GM12878 (cell line): ENCODE measurements around the gene CRAT. TPM values are rescaled to one million over a fixed set of nuclear protein-coding genes. Genes with fewer than 3 reads are reported as not detected.
A peak's percentile ranks its signal among the peaks of the same experiment; 100 is the strongest.

Experiments used
- ATAC-seq: fragments of 200-7000 bp; cut with Tn5 transposase; 3 replicates; pipeline ENCODE4 v1.9.1; 2020; ENCODE audit warnings: mild to moderate bottlenecking, moderate library complexity
- BruUV-seq: library from RNA; stranded (reverse); fragments of 400-500 nt; replicated peaks from 2 replicates; lab custom pipeline; 2021; lab: Mats Ljungman, UMichigan
- CTCF ChIA-PET: fragments of 300-600 bp; sonication (Branson Sonifier 250); formaldehyde crosslinking; extraction: SDS; loops from one replicate; lab custom pipeline; 2021; ENCODE audit warnings: inconsistent platforms; lab: Yijun Ruan, JAX
- POLR2A ChIA-PET: fragments of 350-600 bp; formaldehyde crosslinking; extraction: SDS; loops from one replicate; lab custom pipeline; 2021; ENCODE audit warnings: inconsistent platforms; lab: Charles Lee
- RAD21 ChIA-PET: fragments of 300-600 bp; sonication (Branson Sonifier 250); formaldehyde crosslinking; loops from one replicate; lab custom pipeline; 2023; ENCODE audit warnings: antibody characterized with exemption; ENCODE audit not compliant: unreplicated experiment; lab: Charles Lee
- SMC1A ChIA-PET: fragments of 300-600 bp; sonication (Branson Sonifier 250); formaldehyde crosslinking; loops from one replicate; lab custom pipeline; 2023; ENCODE audit not compliant: unreplicated experiment, uncharacterized antibody; lab: Charles Lee
- DNase-seq: peaks from one replicate; pipeline ENCODE4 v3.0.0-alpha.2; 2011; ENCODE audit warnings: low read depth, low spot score
- FAIRE-seq: peaks from 3 replicates; lab custom pipeline; 2011; peaks lifted over from hg19 to GRCh38; lab: Jason Lieb, UNC
- H2AFZ ChIP-seq: 2 replicates; pipeline ENCODE4 v1.6.0; 2011; ENCODE audit warnings: low read depth, low read length, control low read depth; ENCODE audit not compliant: control insufficient read depth
- H3K27ac ChIP-seq: 2 replicates; pipeline ENCODE4 v1.5.1; 2011; ENCODE audit warnings: control low read depth; ENCODE audit not compliant: control insufficient read depth, insufficient read depth
- H3K27me3 ChIP-seq, 2 experiments: replicated peaks in 1 of 2; 2 replicates each; pipeline versions ENCODE4 v1.6.0 to v1.6.1; 2011; ENCODE audit warnings: low read length in 1 of 2; ENCODE audit not compliant: control insufficient read depth in 2 of 2, insufficient read depth in 2 of 2
- H3K36me3 ChIP-seq, 2 experiments: 2 replicates each; pipeline ENCODE4 v1.5.1; 2011; ENCODE audit warnings: low read length in 1 of 2; ENCODE audit not compliant: control insufficient read depth in 2 of 2, insufficient read depth in 2 of 2
- H3K4me1 ChIP-seq: 2 replicates; pipeline ENCODE4 v1.6.1; 2011; ENCODE audit warnings: mild to moderate bottlenecking, low read length, moderate library complexity, mixed read lengths; ENCODE audit not compliant: control insufficient read depth, insufficient read depth
- H3K4me2 ChIP-seq: 2 replicates; pipeline ENCODE4 v1.6.0; 2011; ENCODE audit warnings: control low read depth; ENCODE audit not compliant: control insufficient read depth, insufficient read depth
- H3K4me3 ChIP-seq: fragments of 200-600 bp; sonication (generic); 2 replicates; pipeline ENCODE4 v1.5.1; 2016
- H3K79me2 ChIP-seq: 2 replicates; pipeline ENCODE4 v1.6.0; 2011; ENCODE audit warnings: low read length; ENCODE audit not compliant: control insufficient read depth, insufficient read depth
- H3K9ac ChIP-seq: 2 replicates; pipeline ENCODE4 v1.8.0; 2011; ENCODE audit warnings: low read length, control low read depth, mixed read lengths; ENCODE audit not compliant: control insufficient read depth, insufficient read depth
- H3K9me3 ChIP-seq: replicated peaks from 3 replicates; pipeline ENCODE4 v1.5.1; 2011; ENCODE audit warnings: mild to moderate bottlenecking, low read length; ENCODE audit not compliant: control insufficient read depth, insufficient read depth
- H4K20me1 ChIP-seq: 2 replicates; pipeline ENCODE4 v1.6.0; 2011; ENCODE audit not compliant: control insufficient read depth, insufficient read depth
- BCLAF1 ChIP-seq: fragments of 450-650 bp; IDR thresholded peaks from 2 replicates; pipeline ENCODE4 v1.6.1; 2017; ENCODE audit warnings: antibody characterized with exemption, mild to moderate bottlenecking, moderate library complexity
- BHLHE40 ChIP-seq, 2 experiments: fragments of 450-650 bp in 1 of 2; IDR thresholded peaks; 2 replicates each; pipeline ENCODE4 v1.6.1; 2011 to 2017; ENCODE audit warnings: low read depth in 2 of 2, borderline replicate concordance in 1 of 2, improper control_type of control experiment in 1 of 2, low read length in 1 of 2, mild to moderate bottlenecking in 1 of 2
- EP300 ChIP-seq, 2 experiments: fragments of 150-350 bp in 1 of 2; IDR thresholded peaks; 2 replicates each; pipeline ENCODE4 v1.6.1; 2011 to 2012; ENCODE audit warnings: low read depth in 2 of 2, low read length in 2 of 2, borderline replicate concordance in 1 of 2, improper control_type of control experiment in 1 of 2, inconsistent platforms in 1 of 2; ENCODE audit not compliant: control insufficient read depth in 1 of 2
- FOXK2 ChIP-seq: fragments of 450-650 bp; IDR thresholded peaks from 2 replicates; pipeline ENCODE4 v1.6.1; 2017; ENCODE audit warnings: mild to moderate bottlenecking, moderate library complexity
- NFYB ChIP-seq: IDR thresholded peaks from 2 replicates; pipeline ENCODE4 v1.6.1; 2011; ENCODE audit warnings: low read depth, mild to moderate bottlenecking, low read length, improper control_type of control experiment, moderate library complexity; ENCODE audit not compliant: insufficient read depth
- PBX3 ChIP-seq: IDR thresholded peaks from 2 replicates; pipeline ENCODE4 v1.6.1; 2011; ENCODE audit warnings: mild to moderate bottlenecking, low read depth, low read length, moderate library complexity; ENCODE audit not compliant: insufficient replicate concordance
- RAD51 ChIP-seq: fragments of 450-650 bp; IDR thresholded peaks from 2 replicates; pipeline ENCODE4 v1.6.1; 2016; ENCODE audit warnings: moderate library complexity, mild to moderate bottlenecking, inconsistent platforms
- SMARCA5 ChIP-seq: fragments of 450-650 bp; IDR thresholded peaks from 2 replicates; pipeline ENCODE4 v1.6.1; 2017; ENCODE audit warnings: mild to moderate bottlenecking
- SUPT20H ChIP-seq: IDR thresholded peaks from 2 replicates; pipeline ENCODE4 v1.6.1; 2011; ENCODE audit warnings: low read depth, mild to moderate bottlenecking, low read length, moderate library complexity, borderline replicate concordance; ENCODE audit not compliant: control insufficient read depth
- WGBS: methylation state at CpG from one replicate; pipeline ENCODE4 v1.1.6; 2016; ENCODE audit warnings: low lambda C conversion rate; ENCODE audit not compliant: insufficient replicate concordance, insufficient coverage; ENCODE audit errors: missing lambda C conversion rate; 5-methylcytosine and 5-hydroxymethylcytosine counted together
- in situ Hi-C: fragments of 300-500 bp; cut with MboI; formaldehyde crosslinking; loops from 9 replicates; pipeline ENCODE4 v1.14.3; 2018; ENCODE audit warnings: mixed read lengths
- intact Hi-C: fragments of 100-400 bp; cut with micrococcal nuclease; formaldehyde crosslinking; loops from one replicate; pipeline ENCODE4 v1.14.2; 2022; ENCODE audit not compliant: unreplicated experiment
- polyA plus RNA-seq, 11 experiments: library from polyadenylated mRNA; depleted of rRNA in 4 of 11; unstranded in 6 of 11; stranded (reverse) in 5 of 11; fragments of >200 nt; fragmentation: Nextera tagmentation in 4 of 11; fragmentation: Illumina TruSeq in 1 of 11; extraction: Ambion mirVana in 4 of 11; extraction: Trizol in 1 of 11; gene quantifications; 1 replicate in 1 of 11; 2 replicates in 10 of 11; pipeline versions ENCODE4 v1.2.1 to v1.2.3, GENCODE V29; 2011 to 2016; ENCODE audit warnings: inconsistent platforms in 2 of 11, missing spikeins in 2 of 11, low read depth in 1 of 11
- total RNA-seq, 4 experiments: library from RNA; depleted of rRNA in 3 of 4; stranded (reverse); fragments of >200 nt in 3 of 4; fragmentation: Illumina TruSeq in 1 of 4; extraction: Trizol in 1 of 4; gene quantifications; 2 replicates each; pipeline versions ENCODE4 v1.2.1 to v1.2.3, GENCODE V29; 2013 to 2021

The CRAT gene
- total and polyA plus RNA-seq, 10 of the 15 experiments (the other 5 are each of a cell fraction or from before 2014, with no cell fraction given): 0.10 to 3.4 (median 1.8) TPM

GRCh38 chr9:129149442-129149841, 38.8 kb upstream of the CRAT start:
- H3K9ac ChIP-seq: no peak overlapping the region
- no peak overlapping the region for H2AFZ ChIP-seq
- no peak overlapping the region for H3K4me2 ChIP-seq
- H3K79me2 ChIP-seq: no peaks in the 10 kb centered on the region
- SMC1A ChIA-PET: interaction anchor here (0.9 to 3.3 kb wide), 7 partner anchors 10 to 26 kb away, joined by 3 to 19 read pairs (median 4); no protein-coding TSS in a partner anchor
- H3K36me3 ChIP-seq: peaks cover 2 to 4% of the 10 kb centered on the region in 2 experiments; a peak in 3 of 4 replicates
- H4K20me1 ChIP-seq: no peaks in the 10 kb centered on the region
- no peak for DNase-seq
- intact Hi-C loops: no loop called here
- no peak for TF ChIP-seq SUPT20H
- TF ChIP-seq SMARCA5: 0 out of 2 replicates have a peak, but pooled peaks have one; percentile 36
- TF ChIP-seq, all 136 proteins: peak for 1
- Histone ChIP-seq H3K4me1 (peaks cover 13% of the 10 kb centered on the region), H3K4me3 (no peak overlapping the region), H3K9me3 (no peaks in the 10 kb centered on the region), H3K27me3 (no peaks in the 10 kb centered on the region), H3K27ac (peak overlapping the region; percentile 17)
- CTCF ChIA-PET: interaction anchor here (1.2 to 2.3 kb wide), 6 partner anchors 10 to 475 kb away, joined by 3 to 19 read pairs (median 9); partner anchors contain the start of gene IER5L
- RAD21 ChIA-PET: interaction anchor here (0.6 to 1.9 kb wide), 8 partner anchors 10 to 460 kb away, joined by 3 to 24 read pairs (median 4); partner anchors contain the start of gene IER5L
- peak; percentile 52 for FAIRE-seq
- ATAC-seq: peak; percentile 69
- POLR2A ChIA-PET: interaction anchor here (0.6 to 1.5 kb wide), 7 partner anchors 9 to 588 kb away, joined by 3 to 8 read pairs (median 4); partner anchors contain the start of gene IER5L
- in situ Hi-C loops: no loop called here
- no TSS peak for BruUV-seq
- WGBS: 27% methylated on average over 6 of the region's 6 CpGs

GRCh38 chr9:129148463-129149204, 38.0 kb upstream of the CRAT start:
- POLR2A ChIA-PET: interaction anchor here (0.6 to 1.5 kb wide), 7 partner anchors 8 to 67 kb away, joined by 3 to 8 read pairs (median 4); partner anchors contain the start of gene IER5L
- SMC1A ChIA-PET: interaction anchor here (0.9 to 3.3 kb wide), 7 partner anchors 9 to 27 kb away, joined by 3 to 19 read pairs (median 4); no protein-coding TSS in a partner anchor
- CTCF ChIA-PET: interaction anchor here (0.8 to 2.3 kb wide), 7 partner anchors 9 to 476 kb away, joined by 3 to 19 read pairs (median 7); partner anchors contain the start of gene IER5L
- in situ Hi-C loops: no loop called here
- DNase-seq (no peak), ATAC-seq (peak; percentile 81), FAIRE-seq (peak; percentile 59)
- H3K9me3 ChIP-seq: no peaks in the 10 kb centered on the region
- peak overlapping the region; percentile 17 for H3K27ac ChIP-seq
- no peak overlapping the region for H3K4me3 ChIP-seq
- no TSS peak for BruUV-seq
- 81% methylated on average over 6 of the region's 6 CpGs for WGBS
- intact Hi-C loops: no loop called here
- RAD21 ChIA-PET: interaction anchor here (0.6 to 1.9 kb wide), 8 partner anchors 9 to 461 kb away, joined by 3 to 24 read pairs (median 4); partner anchors contain the start of gene IER5L
- no peaks in the 10 kb centered on the region for H3K27me3 ChIP-seq
- peaks cover 2 to 9% of the 10 kb centered on the region in 2 experiments; a peak in 3 of 4 replicates for H3K36me3 ChIP-seq
- peaks cover 15% of the 10 kb centered on the region for H3K4me1 ChIP-seq
- peak overlapping the region; percentile 46 for H3K4me2 ChIP-seq
- H3K79me2 ChIP-seq: no peaks in the 10 kb centered on the region
- no peak overlapping the region for H3K9ac ChIP-seq
- no peaks in the 10 kb centered on the region for H4K20me1 ChIP-seq
- no peak overlapping the region for H2AFZ ChIP-seq
- TF ChIP-seq BCLAF1: no peak
- TF ChIP-seq FOXK2: no peak
- peak; percentile 28; a peak in 2 of 4 replicates for TF ChIP-seq EP300 (IDR thresholded peaks at IDR 0.05; ENCODE audit: borderline replicate concordance in 1 of 2, control insufficient read depth in 1 of 2, low read depth in 2 of 2, low read length in 2 of 2)
- peak in 1 of 2 experiments; percentile 28; a peak in 2 of 4 replicates for TF ChIP-seq BHLHE40 (IDR thresholded peaks at IDR 0.05; ENCODE audit: borderline replicate concordance in 1 of 2, low read depth in 2 of 2, low read length in 1 of 2)
- no peak for TF ChIP-seq NFYB
- TF ChIP-seq RAD51: peak; percentile 63
- peak; percentile 66 for TF ChIP-seq PBX3
